ENCODE results near the gene EPS8L2.

Gene EPS8L2

DNA sequence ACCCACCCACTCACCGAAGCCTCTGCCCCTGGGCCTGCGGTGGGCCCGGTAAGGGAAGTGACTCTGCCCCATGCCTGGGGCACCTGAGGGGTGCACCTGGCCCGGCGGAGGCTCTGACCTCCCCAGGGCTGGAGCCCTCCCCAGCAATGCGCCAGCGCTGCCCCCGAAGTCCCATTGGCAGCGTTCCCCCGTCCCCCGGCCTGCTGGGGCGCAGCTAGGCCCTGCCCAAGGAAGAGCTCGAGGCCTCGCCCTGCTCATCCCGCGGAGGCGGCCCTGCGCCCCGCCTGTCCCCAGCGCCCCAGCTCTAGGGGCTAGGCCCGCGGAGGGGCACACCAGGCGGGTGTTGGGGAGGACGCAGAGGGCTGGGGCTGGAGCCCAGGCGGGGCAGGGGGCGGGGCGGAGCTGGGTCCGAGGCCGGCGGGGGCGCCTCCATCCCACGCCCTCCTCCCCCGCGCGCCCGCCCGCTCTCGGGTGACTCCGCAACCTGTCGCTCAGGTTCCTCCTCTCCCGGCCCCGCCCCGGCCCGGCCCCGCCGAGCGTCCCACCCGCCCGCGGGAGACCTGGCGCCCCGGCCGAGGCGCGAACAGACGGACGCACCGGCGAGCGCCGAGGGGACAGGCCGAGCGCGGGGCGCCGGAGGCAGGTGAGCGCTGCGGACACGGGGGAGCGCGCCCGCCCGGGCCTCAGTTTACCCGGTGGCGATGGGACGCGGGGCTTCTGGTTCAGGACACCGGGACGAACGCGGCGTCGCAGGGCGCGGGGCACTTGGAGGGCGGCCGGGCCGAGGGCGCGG is at the start of gene EPS8L2:
Gene EPS8L2, plus strand, starts transcription at position 586 of the 793 bp plus-strand sequence. CDS start 3,177 bp downstream, outside the sequence.
- no peak for DNase-seq (ENCODE audit: low read depth in 3 of 3)

DNA sequence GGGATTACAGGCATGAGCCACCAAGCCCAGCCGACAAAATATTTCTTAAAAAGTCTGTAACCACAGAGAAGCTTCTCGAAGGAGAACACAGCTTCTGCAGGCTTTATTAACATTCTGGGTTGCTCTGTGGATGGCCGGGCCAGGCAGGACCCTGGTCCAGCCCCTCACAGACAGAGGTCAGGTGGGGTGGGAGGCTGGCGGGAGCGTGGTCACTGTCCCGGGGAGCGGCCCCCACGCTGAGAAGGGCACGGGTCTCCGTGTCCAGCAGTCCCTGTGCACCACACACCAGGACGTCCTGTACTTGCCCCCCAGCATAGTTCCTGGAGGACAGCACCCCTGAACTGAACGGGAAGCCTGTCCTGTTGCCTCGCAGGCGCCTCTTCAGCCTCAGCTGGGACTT is 49.6 kb upstream of the EPS8L2 start:
- no peak for DNase-seq (ENCODE audit: low read depth in 3 of 3)

DNA sequence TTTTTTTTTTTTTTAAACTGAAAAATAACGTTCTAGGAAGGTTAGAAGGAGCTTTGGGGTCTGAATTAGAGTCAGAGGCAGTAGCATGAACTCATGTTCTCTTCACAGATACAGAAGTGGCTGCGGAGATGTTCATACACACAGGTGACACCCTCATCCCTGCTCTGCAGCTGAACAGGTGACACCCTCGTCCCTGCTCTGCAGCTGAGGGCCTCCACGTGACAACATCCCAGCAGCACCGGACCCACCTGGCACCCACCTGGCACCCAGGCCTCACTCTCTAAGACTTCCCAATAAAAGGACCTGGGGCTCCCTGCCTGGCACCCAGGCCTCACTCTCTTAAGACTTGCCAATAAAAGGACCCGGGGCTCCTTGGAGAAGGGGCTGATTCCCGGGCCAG is 49.2 kb upstream of the EPS8L2 start:
- DNase-seq (ENCODE audit: low read depth in 3 of 3), result no peak

DNA sequence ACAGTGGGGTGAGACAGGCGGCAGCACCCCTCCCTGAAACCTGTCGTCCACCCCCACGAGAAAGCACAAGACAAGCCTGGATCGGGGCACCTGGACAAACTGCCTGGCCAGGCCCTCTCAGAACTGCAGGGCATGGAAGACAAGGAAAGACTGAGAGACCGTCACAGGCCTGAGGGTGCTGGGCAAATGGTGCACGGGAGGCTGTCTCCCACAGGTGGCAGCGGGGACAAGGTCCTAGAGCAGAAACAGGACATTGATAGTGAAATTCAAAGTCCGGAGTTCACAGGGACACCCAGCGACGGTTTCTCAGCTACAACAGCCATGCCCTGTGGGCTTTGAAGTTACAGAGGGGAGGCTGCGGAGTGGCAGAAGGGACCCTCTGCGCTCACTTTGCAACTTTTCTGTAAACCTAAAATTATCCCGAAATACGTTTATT is 48.3 kb upstream of the EPS8L2 start:
- no peak for DNase-seq (ENCODE audit: low read depth in 3 of 3)

DNA sequence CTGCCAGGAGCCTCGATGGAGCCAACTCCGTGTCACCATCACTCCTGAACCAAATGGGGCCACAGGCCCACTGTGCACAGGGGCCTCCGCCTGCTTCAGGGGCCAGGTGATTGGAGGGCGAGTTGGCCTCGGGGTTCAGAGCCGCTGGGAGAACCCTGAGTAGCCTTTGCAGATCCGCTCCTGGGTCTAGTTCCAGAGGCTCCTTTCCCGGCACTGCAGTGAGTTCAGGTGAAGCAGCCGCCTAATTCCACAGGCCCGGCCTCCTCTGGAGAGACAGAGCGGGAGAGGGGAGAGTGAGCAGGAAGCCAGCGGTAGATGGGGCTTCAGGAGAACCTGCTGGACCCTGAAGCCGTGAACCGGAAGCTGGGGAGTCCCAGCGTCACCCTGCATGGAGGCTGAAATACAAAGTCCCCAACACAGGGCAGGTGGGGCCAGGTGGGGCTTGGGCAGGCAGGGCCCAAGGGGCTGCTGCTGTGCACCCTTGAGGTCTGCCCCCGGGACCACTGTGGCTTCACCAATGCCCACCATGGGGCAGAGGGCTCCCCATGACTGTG is 46.4 kb upstream of the EPS8L2 start:
- no peak for DNase-seq (ENCODE audit: low read depth in 3 of 3)

DNA sequence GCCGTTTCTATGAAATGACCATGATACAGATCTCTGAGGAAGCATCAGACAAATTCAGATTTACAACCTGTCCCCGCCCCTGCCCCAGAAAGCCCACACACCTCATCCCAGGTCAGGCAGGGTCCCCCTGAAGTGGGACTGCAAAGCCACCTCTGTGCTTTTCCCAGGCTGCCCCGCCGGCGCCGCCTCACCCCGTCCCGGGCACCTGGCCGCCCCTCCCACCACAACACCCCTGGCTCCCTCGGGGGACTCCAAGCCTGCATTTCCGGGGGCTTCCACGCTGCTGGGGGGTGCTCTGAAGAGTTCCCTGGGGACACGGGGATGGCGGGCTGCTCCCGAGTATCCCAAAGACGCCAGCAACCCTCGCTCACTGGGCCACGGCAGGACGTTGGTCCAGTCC is 45.8 kb upstream of the EPS8L2 start:
- no peak for DNase-seq (ENCODE audit: low read depth in 3 of 3)

DNA sequence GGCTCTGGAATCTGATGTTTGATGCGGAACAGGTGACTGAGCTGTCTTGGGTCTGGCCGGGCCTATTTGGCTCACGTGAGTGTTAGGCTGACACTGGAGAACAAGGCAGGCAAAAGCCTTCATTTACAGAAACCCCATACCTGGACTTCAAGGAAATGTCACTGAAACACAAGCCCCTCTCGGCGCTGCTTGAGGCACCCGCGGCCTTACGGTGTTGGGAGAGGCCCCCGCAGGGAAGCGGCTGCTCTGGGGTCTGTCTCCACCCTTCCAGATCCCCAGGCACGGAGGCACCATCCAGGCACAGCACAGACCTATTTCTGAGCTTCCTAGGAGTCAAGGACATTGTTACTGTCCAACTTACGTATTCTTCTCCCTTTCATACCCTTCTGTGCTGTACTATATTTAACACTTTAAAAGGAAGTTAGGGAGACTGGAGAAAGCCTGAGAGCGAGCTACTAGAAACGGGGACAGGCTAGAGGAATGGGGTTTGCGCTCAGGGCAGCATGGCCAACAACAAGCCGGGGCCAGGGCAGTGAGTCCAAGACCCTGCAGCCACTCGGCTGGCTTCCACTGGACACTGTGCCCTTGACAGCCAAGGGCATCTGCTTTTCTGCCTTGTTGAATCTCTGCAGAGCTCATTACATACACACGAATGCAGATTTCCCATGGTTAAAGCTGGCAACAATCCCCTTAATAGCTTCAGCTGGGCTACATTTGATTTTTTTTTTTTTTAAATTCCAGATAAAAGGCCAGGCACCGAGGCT is 45.2 kb upstream of the EPS8L2 start:
- DNase-seq (ENCODE audit: low read depth in 3 of 3), result no peak

DNA sequence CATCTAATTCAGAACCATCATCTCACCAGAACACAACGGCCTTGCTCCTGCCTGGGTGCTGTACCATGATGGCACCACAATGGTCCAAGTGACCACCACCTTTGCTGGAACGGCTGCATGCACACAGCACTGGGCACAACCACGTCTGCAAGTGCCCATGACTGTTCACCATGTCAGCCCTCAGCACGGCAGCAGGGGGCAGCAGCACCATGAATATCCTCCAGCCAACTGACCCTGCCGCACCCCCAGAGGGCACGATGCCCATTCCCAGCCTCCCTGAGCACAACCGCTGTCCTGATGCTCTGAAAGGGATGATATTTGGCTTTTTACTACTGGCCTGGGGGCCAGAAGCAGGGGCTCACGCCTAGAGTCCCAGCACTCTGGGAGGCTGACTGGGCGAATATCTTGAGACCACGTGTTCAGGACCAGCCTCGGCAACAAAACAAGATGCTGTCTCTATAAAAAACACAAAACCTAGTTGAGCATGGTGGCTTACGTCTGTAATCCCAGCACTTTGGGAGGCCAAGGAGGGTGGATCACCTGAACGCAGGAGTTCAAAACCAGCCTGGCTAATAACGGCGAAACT is 43.2 kb upstream of the EPS8L2 start:
- DNase-seq (ENCODE audit: low read depth in 3 of 3), result no peak

DNA sequence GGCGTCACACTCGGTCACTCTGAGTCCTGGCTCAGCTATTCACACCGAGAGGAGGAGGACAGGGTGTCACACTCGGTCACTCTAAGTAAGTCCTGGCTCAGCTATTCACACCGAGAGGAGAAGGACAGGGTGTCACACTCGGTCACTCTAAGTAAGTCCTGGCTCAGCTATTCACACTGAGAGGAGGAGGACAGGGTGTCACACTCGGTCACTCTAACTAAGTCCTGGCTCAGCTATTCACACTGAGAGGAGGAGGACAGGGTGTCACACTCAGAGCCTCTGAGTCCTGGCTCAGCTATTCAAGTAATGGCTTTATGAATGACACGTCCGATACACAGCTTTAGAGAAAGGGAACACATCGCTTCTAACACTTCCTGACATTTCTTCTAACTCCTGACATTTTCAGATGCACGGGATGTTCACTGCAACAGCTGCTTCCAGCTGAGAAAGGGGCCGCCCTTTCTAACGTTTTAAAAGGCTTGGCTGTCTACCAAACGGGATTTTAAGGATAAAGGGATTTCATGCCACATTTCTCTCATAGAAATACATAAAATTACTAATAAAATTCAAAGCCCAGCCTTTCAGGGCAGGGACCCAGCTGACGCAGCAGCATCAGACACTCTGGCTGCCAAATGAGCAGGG is 40.8 kb upstream of the EPS8L2 start:
- no peak for DNase-seq (ENCODE audit: low read depth in 3 of 3)

DNA sequence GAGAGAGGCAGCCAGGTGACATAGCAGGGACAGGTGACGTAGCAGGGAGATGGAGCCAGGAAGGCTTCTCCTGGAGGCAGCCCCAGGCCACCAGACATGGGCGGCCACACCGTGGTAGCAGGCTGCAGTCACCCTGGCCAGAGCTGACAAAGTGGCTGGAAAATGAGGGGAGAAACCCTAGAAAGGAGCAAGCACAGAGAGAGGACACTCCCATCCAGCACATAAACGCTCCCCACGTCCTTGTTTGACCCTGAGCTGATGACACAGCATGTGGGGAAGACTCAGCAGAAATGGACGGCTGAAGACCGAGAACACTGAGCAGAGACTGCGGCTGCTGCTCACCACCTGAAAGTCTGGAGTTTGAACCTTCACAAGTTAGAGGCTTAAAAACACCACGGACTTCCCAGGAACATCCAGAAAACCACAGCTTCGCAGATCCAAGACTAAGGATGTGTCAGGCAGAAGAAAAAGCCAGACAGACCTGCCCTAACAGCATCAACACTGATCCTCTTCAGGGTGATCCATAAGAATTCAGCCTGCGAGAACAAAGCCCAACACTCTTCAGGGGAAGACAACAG is 40.2 kb upstream of the EPS8L2 start:
- no peak for DNase-seq (ENCODE audit: low read depth in 3 of 3)

DNA sequence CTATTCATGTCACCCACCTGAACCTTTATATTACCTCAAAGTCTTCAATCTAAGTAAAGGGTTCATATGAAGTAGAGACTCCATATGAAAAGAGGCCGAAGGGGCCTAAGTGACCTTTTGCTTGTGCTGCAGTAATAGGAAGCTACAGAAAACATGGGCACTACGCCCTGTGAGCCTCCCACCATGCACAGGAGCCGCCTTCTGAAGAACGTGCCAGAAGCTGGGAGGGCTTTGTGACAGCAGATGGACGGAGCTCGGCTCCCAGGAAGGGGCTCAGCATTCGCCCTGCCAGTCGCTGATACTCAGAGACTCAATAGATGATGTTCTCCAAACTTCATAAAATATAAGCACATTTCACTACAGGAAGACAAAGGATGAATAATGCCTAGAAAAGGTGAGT is 32.2 kb upstream of the EPS8L2 start:
- DNase-seq (ENCODE audit: low read depth in 3 of 3), result no peak

DNA sequence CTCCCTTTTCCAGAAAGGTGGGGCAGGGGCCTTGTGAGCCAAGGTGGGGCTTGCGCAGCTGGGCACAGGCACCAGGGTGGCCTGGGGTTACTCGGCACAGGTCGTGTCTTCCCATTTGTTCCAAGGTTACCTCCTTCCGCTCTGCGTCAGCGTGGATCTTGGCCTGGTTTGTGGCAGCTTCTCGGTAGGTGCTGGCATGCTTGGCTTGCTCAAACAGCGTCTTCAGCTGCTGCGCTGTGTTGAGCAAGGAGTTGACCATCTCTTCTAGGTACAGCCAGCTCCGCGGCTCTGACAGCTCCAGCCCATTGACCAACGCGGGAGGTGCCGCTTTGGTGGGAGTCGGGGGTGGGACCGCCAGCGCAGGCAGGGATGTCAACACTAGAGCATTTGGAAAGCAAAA is 31.6 kb upstream of the EPS8L2 start:
- no peak for DNase-seq (ENCODE audit: low read depth in 3 of 3)

DNA sequence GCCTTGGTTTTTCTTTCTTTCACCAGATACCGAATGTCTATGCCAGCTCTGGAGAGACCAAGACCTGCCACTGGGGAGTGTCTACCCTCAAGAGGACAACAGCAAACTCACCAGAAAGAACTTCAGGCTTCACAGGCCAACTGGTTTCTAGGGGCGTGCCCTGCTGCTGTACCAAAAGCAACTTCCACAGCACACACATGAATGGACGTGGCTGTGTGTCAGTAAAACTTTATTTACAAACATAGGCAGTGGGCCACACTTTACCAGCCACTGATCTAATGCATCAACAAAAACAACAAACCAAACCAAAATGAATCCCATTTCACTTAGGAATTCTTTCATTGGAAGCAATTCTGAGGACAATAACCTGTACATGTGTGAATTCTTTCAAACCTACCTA is 27.7 kb upstream of the EPS8L2 start:
- no peak for DNase-seq (ENCODE audit: low read depth in 3 of 3)

DNA sequence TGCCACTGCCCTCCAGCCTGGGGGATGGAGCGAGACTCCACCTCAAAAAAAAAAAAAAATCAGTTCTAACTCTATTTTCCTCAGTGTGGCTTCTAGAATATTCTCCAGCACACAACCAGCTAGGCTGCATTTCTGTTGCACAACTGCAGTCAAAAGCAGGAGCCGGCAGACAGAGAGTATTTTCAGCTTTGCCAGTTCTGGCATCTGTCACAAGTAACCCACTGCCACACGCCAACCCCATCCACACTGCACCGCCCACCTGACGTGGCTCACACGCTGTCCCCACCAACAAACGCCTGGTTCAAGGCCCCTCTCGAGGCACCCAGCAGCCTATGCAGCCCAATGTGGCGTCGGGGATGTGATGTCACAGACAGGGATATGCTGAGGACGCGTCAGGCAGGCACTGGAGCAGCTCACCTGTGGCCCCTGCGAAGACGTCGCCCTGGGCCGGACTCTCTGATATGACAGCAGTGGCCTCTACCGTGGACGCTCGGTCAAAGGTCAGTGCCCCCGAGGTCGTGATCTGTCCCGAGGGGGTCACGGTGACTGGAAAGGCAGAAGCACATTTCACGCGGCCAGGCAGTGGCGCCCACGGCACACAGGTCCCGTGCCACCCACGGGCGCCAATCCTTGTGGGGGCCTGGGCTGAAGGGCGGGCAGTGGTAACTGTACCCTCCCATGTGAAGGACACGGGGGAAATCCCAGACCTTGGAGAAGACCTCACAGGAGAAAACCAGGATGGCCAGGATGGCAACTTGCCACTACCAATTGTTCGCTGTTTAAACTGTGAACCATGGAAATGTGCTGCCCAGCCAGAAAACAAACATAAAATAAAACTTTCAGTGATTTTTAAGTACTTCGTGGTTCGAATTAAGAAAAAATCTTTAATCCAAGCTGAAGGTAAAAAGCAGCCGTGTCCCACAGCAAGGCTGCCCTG is 26.5 kb upstream of the EPS8L2 start:
- DNase-seq (ENCODE audit: low read depth in 3 of 3), result no peak

DNA sequence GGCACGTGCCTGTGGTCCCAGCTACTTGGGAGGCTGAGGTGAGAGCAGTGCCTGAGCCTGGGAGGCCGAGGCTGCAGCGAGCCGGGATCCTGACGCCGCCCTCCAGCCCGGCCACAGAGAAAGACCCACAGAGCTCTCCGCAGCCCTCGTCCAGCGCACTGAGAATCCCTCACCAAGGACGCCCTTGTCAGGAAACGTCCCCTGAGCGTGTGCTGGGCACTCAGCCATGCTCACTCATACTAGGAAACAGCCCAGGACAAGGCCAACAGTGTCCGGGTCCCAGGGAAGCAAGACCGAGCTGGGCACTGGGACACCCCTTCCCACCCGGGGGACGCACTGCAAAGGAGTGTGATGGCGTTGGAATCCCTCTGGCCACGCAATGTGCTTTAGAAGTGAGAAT is 25.6 kb upstream of the EPS8L2 start:
- no peak for DNase-seq (ENCODE audit: low read depth in 3 of 3)

DNA sequence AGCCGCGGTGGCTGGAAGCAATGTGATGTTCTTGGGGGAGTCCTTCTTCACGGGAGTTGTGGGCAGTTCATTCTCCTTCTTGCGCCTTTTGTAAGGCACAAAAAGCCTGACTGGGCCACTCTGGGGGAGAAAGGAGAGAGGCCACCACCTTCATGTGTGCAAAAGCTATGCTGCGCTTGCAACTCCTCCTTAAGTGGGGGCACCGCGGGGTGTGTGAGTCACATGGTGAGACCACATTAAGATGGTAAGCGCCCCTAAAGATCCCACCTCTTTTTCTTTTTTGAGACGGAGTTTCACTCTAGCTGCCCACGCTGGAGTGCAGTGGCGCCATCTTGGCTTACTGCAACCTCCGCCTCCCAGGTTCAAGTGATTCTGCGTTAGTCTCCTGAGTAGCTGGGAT is 25.1 kb upstream of the EPS8L2 start:
- DNase-seq (ENCODE audit: low read depth in 3 of 3), result no peak

DNA sequence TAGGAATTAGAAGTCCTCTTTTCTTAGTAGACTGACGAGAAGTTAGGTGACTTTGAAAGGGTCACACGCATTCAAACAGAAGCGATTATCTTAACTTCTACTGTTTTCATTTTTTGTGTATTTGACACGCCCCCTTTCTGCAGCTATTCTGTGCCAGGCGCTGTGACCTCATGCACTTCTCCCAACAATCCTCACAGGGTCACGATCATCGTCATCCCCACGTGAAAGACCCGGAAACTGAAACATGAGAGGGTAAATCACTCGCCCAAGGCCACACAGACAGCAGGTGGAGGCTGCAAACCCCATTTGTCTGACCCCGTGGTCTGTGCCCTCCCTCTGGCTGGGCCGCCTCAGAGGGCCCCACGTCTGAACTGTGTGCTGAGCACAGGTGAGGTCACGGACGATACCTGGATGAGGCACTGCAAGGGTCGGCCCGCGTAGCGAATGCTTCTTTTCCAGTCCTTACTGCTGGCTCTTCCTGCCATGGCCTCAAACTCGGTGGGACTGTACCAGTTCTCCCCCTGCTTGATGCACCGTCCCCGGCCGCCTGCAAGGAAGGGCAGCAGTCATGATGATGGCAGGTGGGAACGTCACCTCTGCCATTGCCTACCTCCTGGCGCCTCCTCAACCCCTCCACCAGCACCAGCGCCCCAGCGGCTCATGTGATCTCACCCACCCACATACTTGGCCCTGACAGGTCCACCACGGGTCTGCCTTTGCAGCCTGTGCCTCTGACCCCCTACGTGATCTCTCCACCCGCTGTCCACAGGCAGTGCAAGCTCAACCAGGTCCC is 19.4 kb upstream of the EPS8L2 start:
- no peak for DNase-seq (ENCODE audit: low read depth in 3 of 3)

DNA sequence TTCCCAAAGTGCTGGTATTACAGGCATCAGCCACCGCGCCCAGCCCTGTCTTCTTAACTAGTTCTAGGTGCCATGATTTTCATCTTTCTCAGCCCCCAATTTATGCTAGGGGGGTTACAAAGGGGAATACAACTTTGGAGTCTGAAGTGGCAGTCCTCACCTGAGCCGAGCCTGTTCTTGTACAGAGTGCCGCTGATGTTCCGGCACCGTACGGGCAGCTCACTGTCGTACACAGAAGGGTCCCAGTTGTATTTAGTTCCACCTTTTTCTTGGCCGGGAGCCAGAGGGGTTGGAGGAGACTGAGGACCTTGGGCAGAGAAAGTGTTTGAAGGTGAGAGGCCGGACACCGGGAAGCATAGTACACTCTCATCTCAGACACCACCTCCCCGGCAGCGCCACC is 18.3 kb upstream of the EPS8L2 start:
- no peak for DNase-seq (ENCODE audit: low read depth in 3 of 3)

DNA sequence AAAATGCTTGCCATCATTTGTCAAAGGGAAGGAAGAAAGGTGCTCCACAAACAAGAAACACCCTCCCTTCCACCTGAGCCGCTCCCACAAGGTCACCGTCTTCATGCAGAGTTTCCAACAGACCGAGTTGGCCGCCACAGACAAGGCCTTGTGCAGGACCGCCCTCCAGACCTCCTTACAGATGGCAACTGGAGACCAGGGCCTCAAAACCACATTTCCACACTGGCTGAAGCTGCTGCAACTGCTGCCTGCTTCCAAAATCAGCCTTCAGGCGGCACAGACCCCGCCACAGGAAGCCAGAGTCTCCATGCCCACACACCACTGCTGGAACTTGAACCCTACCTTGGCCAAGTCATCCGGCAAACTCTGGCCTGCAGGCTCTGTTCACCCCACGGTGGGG is 17.4 kb upstream of the EPS8L2 start:
- DNase-seq (ENCODE audit: low read depth in 3 of 3), result no peak

DNA sequence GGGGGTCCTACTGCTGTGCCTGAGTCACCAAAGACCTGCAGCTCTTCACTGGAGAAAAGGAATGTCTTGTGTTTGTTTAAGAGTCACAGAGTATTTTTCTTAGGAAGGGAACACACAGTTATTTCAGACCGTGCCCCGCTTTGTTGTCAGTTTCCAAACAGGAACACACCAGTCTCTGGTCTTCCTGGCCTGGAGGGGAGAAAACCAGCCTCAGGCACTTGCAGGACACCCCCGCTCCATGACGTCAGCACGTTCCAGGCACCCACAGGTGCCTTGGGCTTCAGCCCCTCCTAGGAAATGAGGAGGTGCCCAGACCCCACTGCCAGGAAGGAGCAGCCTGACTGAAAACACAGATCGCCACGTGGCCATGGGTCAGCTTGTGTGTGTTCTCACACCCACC is 16.4 kb upstream of the EPS8L2 start:
- no peak for DNase-seq (ENCODE audit: low read depth in 3 of 3)
